K562 (cell line): ENCODE measurements around the gene SLC4A3. TPM values are rescaled to one million over a fixed set of nuclear protein-coding genes. Genes with fewer than 3 reads are reported as not detected.

ENCODE experiments used
- ATAC-seq: fragments of 200-7000 bp; cut with Tn5 transposase; 3 replicates; pipeline ENCODE4 v1.9.1; 2020; ENCODE audit warnings: moderate library complexity
- BruUV-seq: library from RNA; stranded (reverse); fragments of 400-500 nt; replicated peaks from 2 replicates; lab custom pipeline; 2021; lab: Mats Ljungman, UMichigan
- CTCF ChIA-PET: fragments of 300-600 bp; formaldehyde crosslinking; extraction: SDS; loops from one replicate; lab custom pipeline; 2021; ENCODE audit warnings: low intra/inter-chr PET ratio; lab: Yijun Ruan, JAX
- POLR2A ChIA-PET: fragments of 300-600, 350-650 bp; sonication (Branson Sonifier 250); formaldehyde crosslinking; extraction: SDS; loops from one replicate; lab custom pipeline; 2021; ENCODE audit warnings: antibody characterized with exemption, inconsistent platforms; lab: Yijun Ruan, JAX
- DNase-seq, 4 experiments: peaks; one replicate each; pipeline versions ENCODE4 v3.0.0 to v3.0.0-alpha.2; 2011 to 2018; ENCODE audit warnings: low spot score in 3 of 4, mixed read lengths in 3 of 4; ENCODE audit errors: extremely low read depth in 1 of 4
- FAIRE-seq: peaks from 2 replicates; lab custom pipeline; 2011; peaks lifted over from hg19 to GRCh38; lab: Jason Lieb, UNC
- H2AFZ ChIP-seq: 2 replicates; pipeline ENCODE4 v1.6.0; 2011; ENCODE audit warnings: low read depth, low read length, control low read depth, inconsistent platforms
- H3K27ac ChIP-seq: fragments of 200-600 bp; 3 replicates; pipeline ENCODE4 v1.8.0; 2011; ENCODE audit warnings: low read depth, mild to moderate bottlenecking, control low read depth, inconsistent platforms, low read length, moderate library complexity, mixed read lengths; ENCODE audit errors: extremely low read depth
- H3K27me3 ChIP-seq, 2 experiments: fragments of 300-600 bp in 1 of 2; 2 replicates in 1 of 2; 3 replicates in 1 of 2; pipeline versions ENCODE4 v1.6.0 to v1.8.0; 2011; ENCODE audit warnings: inconsistent platforms in 2 of 2, low read length in 2 of 2, mild to moderate bottlenecking in 1 of 2, mixed read lengths in 1 of 2, moderate library complexity in 1 of 2; ENCODE audit not compliant: control insufficient read depth in 2 of 2, insufficient read depth in 2 of 2
- H3K36me3 ChIP-seq: fragments of 300-600 bp; 3 replicates; pipeline ENCODE4 v1.8.0; 2011; ENCODE audit warnings: mild to moderate bottlenecking, low read length, inconsistent platforms; ENCODE audit not compliant: control insufficient read depth, insufficient read depth
- H3K4me1 ChIP-seq, 2 experiments: fragments of 200-600 bp in 1 of 2; replicated peaks in 1 of 2; 2 replicates in 1 of 2; 3 replicates in 1 of 2; pipeline versions ENCODE4 v1.5.1 to v1.8.0; 2011; ENCODE audit warnings: inconsistent platforms in 2 of 2, low read length in 2 of 2, mild to moderate bottlenecking in 1 of 2, mixed read lengths in 1 of 2, moderate library complexity in 1 of 2; ENCODE audit not compliant: control insufficient read depth in 2 of 2, insufficient read depth in 2 of 2
- H3K4me2 ChIP-seq: 2 replicates; pipeline ENCODE4 v1.6.1; 2011; ENCODE audit warnings: low read length, control low read depth, inconsistent platforms, mixed read lengths; ENCODE audit not compliant: insufficient read depth
- H3K4me3 ChIP-seq: fragments of 200-600 bp; sonication (generic), shearing (Covaris generic); 2 replicates; pipeline ENCODE4 v1.5.1; 2016; ENCODE audit warnings: control low read depth, inconsistent platforms
- H3K79me2 ChIP-seq: fragments of 200-600 bp; 3 replicates; pipeline ENCODE4 v1.8.0; 2011; ENCODE audit warnings: low read length, inconsistent platforms; ENCODE audit not compliant: control insufficient read depth, insufficient read depth
- H3K9ac ChIP-seq, 2 experiments: 2 replicates each; pipeline versions ENCODE4 v1.6.0 to v1.6.1; 2011; ENCODE audit warnings: low read depth in 2 of 2, low read length in 2 of 2, control low read depth in 1 of 2, inconsistent platforms in 1 of 2, mild to moderate bottlenecking in 1 of 2, mixed read lengths in 1 of 2; ENCODE audit not compliant: insufficient read depth in 1 of 2
- H3K9me1 ChIP-seq: one replicate; pipeline ENCODE4 v1.6.0; 2011; ENCODE audit warnings: inconsistent platforms, mild to moderate bottlenecking, low read length, moderate library complexity; ENCODE audit not compliant: control insufficient read depth, insufficient read depth
- H3K9me3 ChIP-seq: replicated peaks from 2 replicates; pipeline ENCODE4 v1.5.1; 2011; ENCODE audit warnings: low read depth, low read length, inconsistent platforms; ENCODE audit not compliant: control insufficient read depth, insufficient read depth
- H4K20me1 ChIP-seq: replicated peaks from 2 replicates; pipeline ENCODE4 v1.6.1; 2011; ENCODE audit warnings: low read length, inconsistent platforms, mixed read lengths; ENCODE audit not compliant: control insufficient read depth, insufficient read depth
- BMI1 ChIP-seq: fragments of 150-350 bp; IDR thresholded peaks from 2 replicates; pipeline ENCODE4 v1.6.1; 2014; ENCODE audit warnings: low read length
- CEBPG ChIP-seq, 3 experiments: fragments of 200-800 bp in 1 of 3; sonication (Bioruptor generic) in 1 of 3; sonication (generic) in 1 of 3; formaldehyde crosslinking in 1 of 3; IDR thresholded peaks in 2 of 3; conservative IDR thresholded peaks in 1 of 3; 2 replicates each; pipeline versions ENCODE4 v1.6.1 to v1.8.0; 2016 to 2022; ENCODE audit warnings: missing compliant biosample characterization in 2 of 3, missing genetic modification characterization in 2 of 3, mild to moderate bottlenecking in 1 of 3, missing genetic modification reagents in 1 of 3
- FOXK1 ChIP-seq: sonication (generic); formaldehyde crosslinking; IDR thresholded peaks from 2 replicates; pipeline ENCODE4 v1.8.0; 2022; ENCODE audit warnings: missing genetic modification reagents, mild to moderate bottlenecking, borderline replicate concordance
- NFATC3 ChIP-seq: fragments of 450-650 bp; IDR thresholded peaks from 2 replicates; pipeline ENCODE4 v1.6.1; 2017; ENCODE audit warnings: mild to moderate bottlenecking
- PPARD ChIP-seq: fragments of 250-450 bp; sonication (Bioruptor Pico); IDR thresholded peaks from 2 replicates; pipeline ENCODE4 v1.8.0; 2022; ENCODE audit warnings: inconsistent platforms, mild to moderate bottlenecking, moderate library complexity
- SETDB1 ChIP-seq: IDR thresholded peaks from one replicate; pipeline ENCODE4 v1.6.1; 2012; ENCODE audit warnings: low read length, control low read depth, inconsistent platforms
- TRIM28 ChIP-seq: fragments of 450-650 bp; IDR thresholded peaks from 2 replicates; pipeline ENCODE4 v1.6.1; 2017
- ZKSCAN3 ChIP-seq: fragments of 250-450 bp; sonication (Bioruptor Pico); IDR thresholded peaks from 2 replicates; pipeline ENCODE4 v1.4.0; 2020
- ZNF134 ChIP-seq: fragments of 250-450 bp; sonication (Bioruptor Pico); conservative IDR thresholded peaks from 2 replicates; pipeline ENCODE4 v1.4.0; 2020
- WGBS: fragments of 100-300 bp; shearing (Covaris generic); methylation state at CpG from one replicate; pipeline ENCODE4 v1.1.6; 2016; ENCODE audit warnings: low coverage, mixed read lengths; ENCODE audit not compliant: insufficient coverage; ENCODE audit errors: missing lambda C conversion rate; 5-methylcytosine and 5-hydroxymethylcytosine counted together
- in situ Hi-C: fragments of 300-500 bp; cut with MboI; formaldehyde crosslinking; loops from 4 replicates; pipeline ENCODE4 v1.15.0; 2018; ENCODE audit warnings: inconsistent platforms, mixed read lengths
- intact Hi-C: fragments of 100-400 bp; cut with micrococcal nuclease; formaldehyde crosslinking; loops from 2 replicates; pipeline ENCODE4 v1.14.2; 2022
- polyA plus RNA-seq, 8 experiments: library from polyadenylated mRNA; depleted of rRNA in 4 of 8; stranded (reverse) in 5 of 8; unstranded in 3 of 8; fragments of >200 nt; fragmentation: Nextera tagmentation in 2 of 8; fragmentation: Illumina TruSeq in 1 of 8; extraction: Ambion mirVana in 2 of 8; extraction: Trizol in 1 of 8; gene quantifications; 2 replicates each; pipeline versions ENCODE4 v1.2.1 to v1.2.3, GENCODE V29; 2011 to 2014; ENCODE audit warnings: inconsistent platforms in 1 of 8, missing spikeins in 1 of 8
- total RNA-seq, 7 experiments: library from RNA; depleted of rRNA in 6 of 7; stranded (reverse); fragments of >200 nt in 6 of 7; fragmentation: Illumina TruSeq in 2 of 7; extraction: Trizol in 2 of 7; gene quantifications; 2 replicates each; pipeline versions ENCODE4 v1.2.1 to v1.2.3, GENCODE V29; 2011 to 2021; ENCODE audit warnings: low replicate concordance in 1 of 7
- TF ChIP-seq, protein P1 (sequence below): fragments of 200-800 bp; sonication (Bioruptor generic); IDR thresholded peaks from 2 replicates; pipeline ENCODE4 v1.6.1; 2016; ENCODE audit warnings: missing genetic modification characterization, missing compliant biosample characterization
- TF ChIP-seq, protein P2 (sequence below): fragments of 450-650 bp; conservative IDR thresholded peaks from 2 replicates; pipeline ENCODE4 v1.6.1; 2016; ENCODE audit warnings: missing genetic modification characterization, low read depth, mild to moderate bottlenecking, control low read depth, missing compliant biosample characterization

SLC4A3 gene
- total and polyA plus RNA-seq, 9 of the 15 experiments (the other 6 are each of a cell fraction or from before 2014, with no cell fraction given), result 0.04 to 0.31 (median 0.16) TPM; not detected in 5

DNA sequence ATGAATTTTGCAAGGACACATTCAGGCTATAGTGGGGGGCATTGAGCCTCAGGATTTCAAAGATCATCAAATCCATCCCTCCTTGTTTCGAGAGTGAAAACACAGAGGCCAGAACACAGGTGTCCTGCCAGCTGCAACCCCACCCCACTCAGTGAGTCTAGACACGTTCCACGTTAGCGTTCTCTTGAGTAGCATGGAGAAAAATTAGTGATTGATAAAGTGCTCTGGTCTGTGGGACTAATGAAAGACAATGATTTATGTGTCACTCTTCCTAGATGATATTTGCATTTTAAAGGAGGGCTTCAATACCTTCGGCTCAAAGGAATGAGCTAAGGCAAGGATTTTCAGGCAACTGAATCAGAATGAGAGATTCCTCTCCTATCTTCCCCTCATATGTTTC lies 43.8 kb downstream of the SLC4A3 start:
- ChIA-PET POLR2A (no interaction called here), CTCF (no interaction called here)
- 49% methylated on average over 5 of the region's 5 CpGs for WGBS
- Histone ChIP-seq H3K4me2 (no peak overlapping the region), H4K20me1 (no peaks in the 10 kb centered on the region), H3K27me3 (no peaks in the 10 kb centered on the region), H2AFZ (no peak overlapping the region), H3K36me3 (no peaks in the 10 kb centered on the region), H3K9ac (no peak overlapping the region), H3K4me3 (no peak overlapping the region), H3K79me2 (no peaks in the 10 kb centered on the region), H3K4me1 (no peaks in the 10 kb centered on the region; a peak in 1 of 5 replicates), H3K9me3 (no peaks in the 10 kb centered on the region), H3K27ac (no peak overlapping the region), H3K9me1 (no peaks in the 10 kb centered on the region)
- ATAC-seq, result no peak
- no peak for FAIRE-seq
- TF ChIP-seq PPARD (CRISPR knock-in tag) (no peak), NFATC3 (no peak), ZKSCAN3 (CRISPR knock-in tag) (no peak), ZNF134 (CRISPR knock-in tag) (no peak), FOXK1 (no peak), TRIM28 (no peak), SETDB1 (no peak), CEBPG (CRISPR knock-in tag; IDR thresholded peaks at IDR 0.05) (no peak), CEBPG (tag; conservative IDR thresholded peaks at IDR 0.05 in 1 of 2, IDR thresholded peaks at IDR 0.05 in 1 of 2) (no peak), BMI1 (no peak)
- TF ChIP-seq, protein P1, sequence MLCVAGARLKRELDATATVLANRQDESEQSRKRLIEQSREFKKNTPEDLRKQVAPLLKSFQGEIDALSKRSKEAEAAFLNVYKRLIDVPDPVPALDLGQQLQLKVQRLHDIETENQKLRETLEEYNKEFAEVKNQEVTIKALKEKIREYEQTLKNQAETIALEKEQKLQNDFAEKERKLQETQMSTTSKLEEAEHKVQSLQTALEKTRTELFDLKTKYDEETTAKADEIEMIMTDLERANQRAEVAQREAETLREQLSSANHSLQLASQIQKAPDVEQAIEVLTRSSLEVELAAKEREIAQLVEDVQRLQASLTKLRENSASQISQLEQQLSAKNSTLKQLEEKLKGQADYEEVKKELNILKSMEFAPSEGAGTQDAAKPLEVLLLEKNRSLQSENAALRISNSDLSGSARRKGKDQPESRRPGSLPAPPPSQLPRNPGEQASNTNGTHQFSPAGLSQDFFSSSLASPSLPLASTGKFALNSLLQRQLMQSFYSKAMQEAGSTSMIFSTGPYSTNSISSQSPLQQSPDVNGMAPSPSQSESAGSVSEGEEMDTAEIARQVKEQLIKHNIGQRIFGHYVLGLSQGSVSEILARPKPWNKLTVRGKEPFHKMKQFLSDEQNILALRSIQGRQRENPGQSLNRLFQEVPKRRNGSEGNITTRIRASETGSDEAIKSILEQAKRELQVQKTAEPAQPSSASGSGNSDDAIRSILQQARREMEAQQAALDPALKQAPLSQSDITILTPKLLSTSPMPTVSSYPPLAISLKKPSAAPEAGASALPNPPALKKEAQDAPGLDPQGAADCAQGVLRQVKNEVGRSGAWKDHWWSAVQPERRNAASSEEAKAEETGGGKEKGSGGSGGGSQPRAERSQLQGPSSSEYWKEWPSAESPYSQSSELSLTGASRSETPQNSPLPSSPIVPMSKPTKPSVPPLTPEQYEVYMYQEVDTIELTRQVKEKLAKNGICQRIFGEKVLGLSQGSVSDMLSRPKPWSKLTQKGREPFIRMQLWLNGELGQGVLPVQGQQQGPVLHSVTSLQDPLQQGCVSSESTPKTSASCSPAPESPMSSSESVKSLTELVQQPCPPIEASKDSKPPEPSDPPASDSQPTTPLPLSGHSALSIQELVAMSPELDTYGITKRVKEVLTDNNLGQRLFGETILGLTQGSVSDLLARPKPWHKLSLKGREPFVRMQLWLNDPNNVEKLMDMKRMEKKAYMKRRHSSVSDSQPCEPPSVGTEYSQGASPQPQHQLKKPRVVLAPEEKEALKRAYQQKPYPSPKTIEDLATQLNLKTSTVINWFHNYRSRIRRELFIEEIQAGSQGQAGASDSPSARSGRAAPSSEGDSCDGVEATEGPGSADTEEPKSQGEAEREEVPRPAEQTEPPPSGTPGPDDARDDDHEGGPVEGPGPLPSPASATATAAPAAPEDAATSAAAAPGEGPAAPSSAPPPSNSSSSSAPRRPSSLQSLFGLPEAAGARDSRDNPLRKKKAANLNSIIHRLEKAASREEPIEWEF (CRISPR knock-in tag), result no peak
- TF ChIP-seq, protein P2, sequence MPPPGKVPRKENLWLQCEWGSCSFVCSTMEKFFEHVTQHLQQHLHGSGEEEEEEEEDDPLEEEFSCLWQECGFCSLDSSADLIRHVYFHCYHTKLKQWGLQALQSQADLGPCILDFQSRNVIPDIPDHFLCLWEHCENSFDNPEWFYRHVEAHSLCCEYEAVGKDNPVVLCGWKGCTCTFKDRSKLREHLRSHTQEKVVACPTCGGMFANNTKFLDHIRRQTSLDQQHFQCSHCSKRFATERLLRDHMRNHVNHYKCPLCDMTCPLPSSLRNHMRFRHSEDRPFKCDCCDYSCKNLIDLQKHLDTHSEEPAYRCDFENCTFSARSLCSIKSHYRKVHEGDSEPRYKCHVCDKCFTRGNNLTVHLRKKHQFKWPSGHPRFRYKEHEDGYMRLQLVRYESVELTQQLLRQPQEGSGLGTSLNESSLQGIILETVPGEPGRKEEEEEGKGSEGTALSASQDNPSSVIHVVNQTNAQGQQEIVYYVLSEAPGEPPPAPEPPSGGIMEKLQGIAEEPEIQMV (tag), result no peak
- DNase-seq, result no peak
- intact Hi-C loops (no loop called here), in situ Hi-C loops (no loop called here)
- no TSS peak for BruUV-seq
